Mammary epithelial cell (primary cell): ENCODE results near the gene LCN15.

Experiments used
- CTCF ChIP-seq, 2 donors: IDR thresholded peaks in 1 of 2; conservative IDR thresholded peaks in 1 of 2; 2 replicates each; pipeline ENCODE4 v1.5.1; 2011 to 2012; ENCODE audit warnings: inconsistent platforms in 2 of 2, low read length in 2 of 2, mild to moderate bottlenecking in 2 of 2, control low read depth in 1 of 2, low read depth in 1 of 2; ENCODE audit not compliant: insufficient read depth in 1 of 2; ENCODE audit errors: extremely low read depth in 1 of 2
- EZH2 ChIP-seq: IDR thresholded peaks from 2 replicates; pipeline ENCODE4 v1.6.1; 2012; ENCODE audit warnings: low read length, inconsistent platforms, borderline replicate concordance

GRCh38 chr9:136756836-136757235 lies 7.5 kb downstream of the LCN15 start:
- TF ChIP-seq CTCF (conservative IDR thresholded peaks at IDR 0.05 in 1 of 2, IDR thresholded peaks at IDR 0.05 in 1 of 2; ENCODE audit: extremely low read depth in 1 of 2, insufficient read depth in 1 of 2, low read depth in 1 of 2, low read length in 2 of 2) = no peak
- no peak for TF ChIP-seq EZH2
